K562 (cell line): ENCODE data around the gene SYT7. TPM values are rescaled to one million over a fixed set of nuclear protein-coding genes. Genes with fewer than 3 reads are reported as not detected.
A peak's percentile ranks its signal among the peaks of the same experiment; 100 is the strongest.

Experiments used
- CEBPZ ChIP-seq: fragments of 150-350 bp; IDR thresholded peaks from 2 replicates; pipeline ENCODE4 v1.6.1; 2014; ENCODE audit warnings: low read depth, mild to moderate bottlenecking, low read length, borderline replicate concordance
- ELF4 ChIP-seq: fragments of 450-650 bp; formaldehyde crosslinking; IDR thresholded peaks from 2 replicates; pipeline ENCODE4 v1.4.0; 2022; ENCODE audit warnings: missing genetic modification characterization
- FUS ChIP-seq: fragments of 200-400 bp; formaldehyde crosslinking; optimal IDR thresholded peaks from 2 replicates; pipeline ENCODE3; 2017; ENCODE audit warnings: low read depth, low read length
- HDAC6 ChIP-seq: IDR thresholded peaks from 2 replicates; pipeline ENCODE4 v1.6.1; 2012; ENCODE audit warnings: low read depth, mild to moderate bottlenecking, control low read depth, inconsistent platforms, low read length, moderate library complexity
- HNRNPL ChIP-seq: fragments of 200-400 bp; formaldehyde crosslinking; IDR thresholded peaks from 2 replicates; pipeline ENCODE4 v1.6.1; 2017; ENCODE audit warnings: low read depth, mild to moderate bottlenecking, low read length
- IRF9 ChIP-seq: fragments of 450-650 bp; IDR thresholded peaks from 2 replicates; pipeline ENCODE4 v1.6.1; 2016; ENCODE audit warnings: missing biosample characterization, missing genetic modification characterization
- JUN ChIP-seq, 2 experiments: sonication (generic) in 1 of 2; formaldehyde crosslinking in 1 of 2; IDR thresholded peaks; 2 replicates each; pipeline versions ENCODE4 v1.6.1 to v1.8.0; 2012 to 2022; ENCODE audit warnings: borderline replicate concordance in 2 of 2, mild to moderate bottlenecking in 2 of 2, improper control_type of control experiment in 1 of 2, low read depth in 1 of 2, low read length in 1 of 2, missing genetic modification reagents in 1 of 2
- MBD2 ChIP-seq: sonication (generic); IDR thresholded peaks from 2 replicates; pipeline ENCODE4 v1.6.1; 2016; ENCODE audit warnings: low read depth, borderline replicate concordance
- MEF2D ChIP-seq: conservative IDR thresholded peaks from 2 replicates; pipeline ENCODE4 v1.6.1; 2016; ENCODE audit warnings: low read depth, missing genetic modification characterization, missing compliant biosample characterization
- PKNOX1 ChIP-seq: fragments of 450-650 bp; IDR thresholded peaks from 2 replicates; pipeline ENCODE4 v1.6.1; 2016
- PTBP1 ChIP-seq: fragments of 200-400 bp; formaldehyde crosslinking; IDR thresholded peaks from 2 replicates; pipeline ENCODE4 v1.6.1; 2017; ENCODE audit warnings: low read depth, low read length
- TAF9B ChIP-seq: fragments of 450-650 bp; IDR thresholded peaks from 2 replicates; pipeline ENCODE4 v1.6.1; 2018; ENCODE audit warnings: mild to moderate bottlenecking; ENCODE audit not compliant: partially characterized antibody
- TFAM ChIP-seq: fragments of 250-450 bp; sonication (Bioruptor Pico); conservative IDR thresholded peaks from 2 replicates; pipeline ENCODE4 v1.5.0; 2021; ENCODE audit warnings: mild to moderate bottlenecking, moderate library complexity
- UBTF ChIP-seq, 2 experiments: IDR thresholded peaks; 2 replicates each; pipeline ENCODE4 v1.6.1; 2012; ENCODE audit warnings: improper control_type of control experiment in 2 of 2, low read depth in 2 of 2, low read length in 2 of 2, borderline replicate concordance in 1 of 2
- ZNF232 ChIP-seq: sonication (generic); formaldehyde crosslinking; IDR thresholded peaks from 2 replicates; pipeline ENCODE4 v1.8.0; 2022; ENCODE audit warnings: mild to moderate bottlenecking, missing genetic modification reagents
- ZNF280A ChIP-seq: fragments of 450-650 bp; IDR thresholded peaks from 2 replicates; pipeline ENCODE4 v1.6.1; 2018; ENCODE audit warnings: mild to moderate bottlenecking, low read depth; ENCODE audit not compliant: partially characterized antibody
- polyA plus RNA-seq, 8 experiments: library from polyadenylated mRNA; depleted of rRNA in 4 of 8; stranded (reverse) in 5 of 8; unstranded in 3 of 8; fragments of >200 nt; fragmentation: Nextera tagmentation in 2 of 8; fragmentation: Illumina TruSeq in 1 of 8; extraction: Ambion mirVana in 2 of 8; extraction: Trizol in 1 of 8; gene quantifications; 2 replicates each; pipeline versions ENCODE4 v1.2.1 to v1.2.3, GENCODE V29; 2011 to 2014; ENCODE audit warnings: inconsistent platforms in 1 of 8, missing spikeins in 1 of 8
- total RNA-seq, 7 experiments: library from RNA; depleted of rRNA in 6 of 7; stranded (reverse); fragments of >200 nt in 6 of 7; fragmentation: Illumina TruSeq in 2 of 7; extraction: Trizol in 2 of 7; gene quantifications; 2 replicates each; pipeline versions ENCODE4 v1.2.1 to v1.2.3, GENCODE V29; 2011 to 2021; ENCODE audit warnings: low replicate concordance in 1 of 7

SYT7 gene
- total and polyA plus RNA-seq, 9 of the 15 experiments (the other 6 are each of a cell fraction or from before 2014, with no cell fraction given) = 0.01 to 0.51 (median 0.16) TPM; not detected in 1

GRCh38 chr11:61567286-61568061 lies 13.4 kb downstream of the SYT7 start (continued):
- no peak for TF ChIP-seq IRF9 (tag)
- 0 out of 2 replicates have a peak, but pooled peaks have one; percentile 32 for TF ChIP-seq PTBP1
- TF ChIP-seq JUN (IDR thresholded peaks at IDR 0.05; ENCODE audit: borderline replicate concordance, low read depth, low read length) = peak; percentile 90; the same call in 1 of the 2 replicates
- peak; percentile 99 for TF ChIP-seq JUN (CRISPR knock-in tag; IDR thresholded peaks at IDR 0.05; ENCODE audit: borderline replicate concordance)
- peak; percentile 99 for TF ChIP-seq ZNF232 (CRISPR knock-in tag)
- no peak for TF ChIP-seq TFAM (CRISPR knock-in tag)
- TF ChIP-seq HNRNPL = no peak
- TF ChIP-seq MBD2 = no peak
- no peak for TF ChIP-seq HDAC6
- TF ChIP-seq ZNF280A = no peak
- TF ChIP-seq UBTF (IDR thresholded peaks at IDR 0.05; ENCODE audit: borderline replicate concordance in 1 of 2, low read depth in 2 of 2, low read length in 2 of 2) = 0 out of 4 replicates have a peak, but pooled peaks of 1 of the 2 experiments have one; percentile 23
- TF ChIP-seq TAF9B = no peak
- TF ChIP-seq ELF4 (CRISPR knock-in tag) = no peak
- TF ChIP-seq FUS = no peak
- TF ChIP-seq MEF2D = peak; percentile 67; the same call in 1 of the 2 replicates
- TF ChIP-seq CEBPZ = no peak
- no peak for TF ChIP-seq PKNOX1
